HepG2 (cell line): Measurements from ENCODE around the gene TXNIP.

Source experiments
- FOXK1 ChIP-seq: sonication (generic); formaldehyde crosslinking; IDR thresholded peaks from 2 replicates; pipeline ENCODE4 v1.4.0; 2020; ENCODE audit warnings: low read depth, missing genetic modification reagents, borderline replicate concordance
- ONECUT2 ChIP-seq: sonication (generic); formaldehyde crosslinking; IDR thresholded peaks from 2 replicates; pipeline ENCODE4 v1.4.0; 2020; ENCODE audit warnings: missing genetic modification reagents
- RAD21 ChIP-seq: fragments of 450-650 bp; formaldehyde crosslinking; IDR thresholded peaks from 2 replicates; pipeline ENCODE4 v1.5.0; 2020; ENCODE audit warnings: mild to moderate bottlenecking
- SRSF9 ChIP-seq: fragments of 200-400 bp; formaldehyde crosslinking; IDR thresholded peaks from 2 replicates; pipeline ENCODE4 v1.6.1; 2018; ENCODE audit warnings: borderline replicate concordance, mild to moderate bottlenecking, low read depth, low read length; ENCODE audit not compliant: insufficient read depth, poor library complexity, severe bottlenecking
- TF ChIP-seq, protein P1 (sequence below): sonication (generic); formaldehyde crosslinking; IDR thresholded peaks from 2 replicates; pipeline ENCODE4 v1.5.1; 2020; ENCODE audit warnings: missing genetic modification reagents, mild to moderate bottlenecking, borderline replicate concordance
- TF ChIP-seq, protein P2 (sequence below): sonication (generic); formaldehyde crosslinking; IDR thresholded peaks from 2 replicates; pipeline ENCODE4 v1.5.0; 2020; ENCODE audit warnings: missing genetic modification reagents, mild to moderate bottlenecking, borderline replicate concordance

DNA sequence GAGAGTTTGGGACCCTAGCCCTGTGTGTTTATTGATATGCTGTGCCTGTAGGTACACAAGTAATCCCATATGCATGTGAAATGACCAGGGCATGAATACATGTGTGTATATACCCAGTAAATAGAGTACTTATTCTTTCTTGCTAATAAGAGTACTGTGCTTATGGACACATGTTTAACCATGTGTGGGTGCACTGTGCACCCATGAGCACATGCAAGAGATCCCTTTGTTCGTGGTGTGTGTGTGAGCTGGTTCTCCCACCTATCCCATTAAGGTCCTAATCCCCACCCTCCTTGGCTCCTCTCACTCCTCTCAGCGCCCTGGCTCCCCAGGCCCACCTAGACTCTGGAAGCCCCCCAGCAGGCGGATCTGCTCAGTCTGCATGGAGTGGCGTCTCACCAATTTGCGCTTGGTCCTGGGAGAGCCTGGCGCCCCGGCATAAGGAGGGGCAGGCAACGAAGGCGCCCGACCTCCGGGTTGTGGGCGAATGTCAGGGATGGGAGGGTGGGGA lies 36.4 kb downstream of the TXNIP start:
- no peak for TF ChIP-seq ONECUT2 (CRISPR knock-in tag)
- TF ChIP-seq RAD21 (CRISPR knock-in tag), result no peak
- TF ChIP-seq, protein P1, sequence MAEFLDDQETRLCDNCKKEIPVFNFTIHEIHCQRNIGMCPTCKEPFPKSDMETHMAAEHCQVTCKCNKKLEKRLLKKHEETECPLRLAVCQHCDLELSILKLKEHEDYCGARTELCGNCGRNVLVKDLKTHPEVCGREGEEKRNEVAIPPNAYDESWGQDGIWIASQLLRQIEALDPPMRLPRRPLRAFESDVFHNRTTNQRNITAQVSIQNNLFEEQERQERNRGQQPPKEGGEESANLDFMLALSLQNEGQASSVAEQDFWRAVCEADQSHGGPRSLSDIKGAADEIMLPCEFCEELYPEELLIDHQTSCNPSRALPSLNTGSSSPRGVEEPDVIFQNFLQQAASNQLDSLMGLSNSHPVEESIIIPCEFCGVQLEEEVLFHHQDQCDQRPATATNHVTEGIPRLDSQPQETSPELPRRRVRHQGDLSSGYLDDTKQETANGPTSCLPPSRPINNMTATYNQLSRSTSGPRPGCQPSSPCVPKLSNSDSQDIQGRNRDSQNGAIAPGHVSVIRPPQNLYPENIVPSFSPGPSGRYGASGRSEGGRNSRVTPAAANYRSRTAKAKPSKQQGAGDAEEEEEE (CRISPR knock-in tag), result no peak
- TF ChIP-seq, protein P2, sequence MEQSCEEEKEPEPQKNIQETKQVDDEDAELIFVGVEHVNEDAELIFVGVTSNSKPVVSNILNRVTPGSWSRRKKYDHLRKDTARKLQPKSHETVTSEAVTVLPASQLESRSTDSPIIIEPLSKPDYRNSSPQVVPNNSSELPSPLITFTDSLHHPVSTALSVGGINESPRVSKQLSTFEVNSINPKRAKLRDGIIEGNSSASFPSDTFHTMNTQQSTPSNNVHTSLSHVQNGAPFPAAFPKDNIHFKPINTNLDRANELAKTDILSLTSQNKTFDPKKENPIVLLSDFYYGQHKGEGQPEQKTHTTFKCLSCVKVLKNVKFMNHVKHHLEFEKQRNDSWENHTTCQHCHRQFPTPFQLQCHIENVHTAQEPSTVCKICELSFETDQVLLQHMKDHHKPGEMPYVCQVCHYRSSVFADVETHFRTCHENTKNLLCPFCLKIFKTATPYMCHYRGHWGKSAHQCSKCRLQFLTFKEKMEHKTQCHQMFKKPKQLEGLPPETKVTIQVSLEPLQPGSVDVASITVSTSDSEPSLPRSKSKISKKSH (CRISPR knock-in tag), result no peak
- no peak for TF ChIP-seq SRSF9
- TF ChIP-seq FOXK1 (CRISPR knock-in tag), result no peak
